GM20000 (cell line): ENCODE measurements around the gene ATP6V0D1.

Source experiments
- DNase-seq: peaks from one replicate; pipeline ENCODE4 v3.0.0; 2012; ENCODE audit warnings: low spot score
- CTCF ChIP-seq: IDR thresholded peaks from 2 replicates; pipeline ENCODE4 v1.5.1; 2012; ENCODE audit warnings: mild to moderate bottlenecking, control low read depth; ENCODE audit errors: extremely low read depth, missing control alignments

ATP6V0D1 gene

GRCh38 chr16:67463691-67464090 lies 17.3 kb downstream of the ATP6V0D1 start:
- DNase-seq = no peak

GRCh38 chr16:67463059-67463458 lies 17.9 kb downstream of the ATP6V0D1 start:
- no peak for DNase-seq
- no peak for TF ChIP-seq CTCF

More at GRCh38 chr16:67463691-67464090, 17.3 kb downstream of the ATP6V0D1 start:
- TF ChIP-seq CTCF = no peak

GRCh38 chr16:67462279-67462655 lies 18.7 kb downstream of the ATP6V0D1 start:
- TF ChIP-seq CTCF = no peak
- DNase-seq = no peak

GRCh38 chr16:67461600-67462278 lies 19.2 kb downstream of the ATP6V0D1 start:
- no peak for TF ChIP-seq CTCF
- DNase-seq = no peak

- no peak for DNase-seq
- TF ChIP-seq CTCF = no peak
Observed at GRCh38 chr16:67460961-67461360, 20.0 kb downstream of the ATP6V0D1 start.

GRCh38 chr16:67460168-67460567 lies 20.8 kb downstream of the ATP6V0D1 start:
- no peak for TF ChIP-seq CTCF

GRCh38 chr16:67459861-67460150 lies 21.2 kb downstream of the ATP6V0D1 start:
- no peak for TF ChIP-seq CTCF
- DNase-seq = no peak

More at GRCh38 chr16:67460168-67460567, 20.8 kb downstream of the ATP6V0D1 start:
- no peak for DNase-seq
